ENCODE data around the gene TMEM178B.

GRCh38 chr7:141409219-141409618, 335.4 kb downstream of the TMEM178B start:
- TF ChIP-seq, protein P1, sequence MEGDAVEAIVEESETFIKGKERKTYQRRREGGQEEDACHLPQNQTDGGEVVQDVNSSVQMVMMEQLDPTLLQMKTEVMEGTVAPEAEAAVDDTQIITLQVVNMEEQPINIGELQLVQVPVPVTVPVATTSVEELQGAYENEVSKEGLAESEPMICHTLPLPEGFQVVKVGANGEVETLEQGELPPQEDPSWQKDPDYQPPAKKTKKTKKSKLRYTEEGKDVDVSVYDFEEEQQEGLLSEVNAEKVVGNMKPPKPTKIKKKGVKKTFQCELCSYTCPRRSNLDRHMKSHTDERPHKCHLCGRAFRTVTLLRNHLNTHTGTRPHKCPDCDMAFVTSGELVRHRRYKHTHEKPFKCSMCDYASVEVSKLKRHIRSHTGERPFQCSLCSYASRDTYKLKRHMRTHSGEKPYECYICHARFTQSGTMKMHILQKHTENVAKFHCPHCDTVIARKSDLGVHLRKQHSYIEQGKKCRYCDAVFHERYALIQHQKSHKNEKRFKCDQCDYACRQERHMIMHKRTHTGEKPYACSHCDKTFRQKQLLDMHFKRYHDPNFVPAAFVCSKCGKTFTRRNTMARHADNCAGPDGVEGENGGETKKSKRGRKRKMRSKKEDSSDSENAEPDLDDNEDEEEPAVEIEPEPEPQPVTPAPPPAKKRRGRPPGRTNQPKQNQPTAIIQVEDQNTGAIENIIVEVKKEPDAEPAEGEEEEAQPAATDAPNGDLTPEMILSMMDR (IDR thresholded peaks at IDR 0.05): no peak
- TF ChIP-seq MAX (IDR thresholded peaks at IDR 0.05; ENCODE audit: low read depth): no peak
- TF ChIP-seq POLR2AphosphoS5 (IDR thresholded peaks at IDR 0.05; ENCODE audit: low read depth, low read length): no peak
- no peak for TF ChIP-seq TAF1 (IDR thresholded peaks at IDR 0.05; ENCODE audit: borderline replicate concordance, low read depth, low read length)
- no peak for TF ChIP-seq REST (IDR thresholded peaks at IDR 0.05; ENCODE audit: low read depth, low read length)
- TF ChIP-seq EP300 (IDR thresholded peaks at IDR 0.05; ENCODE audit: borderline replicate concordance in 1 of 2, low read depth in 1 of 2, low read length in 1 of 2): no peak

All from SK-N-SH (cell line).